HPDE6-E6E7 (cell line): Measurements from ENCODE around the gene ZNF526.
A peak's percentile ranks its signal among the peaks of the same experiment; 100 is the strongest.
"Not testable (repeated sequence)": the region's sequence is repeated elsewhere in the genome, so short reads cannot be mapped to it uniquely, and the experiment has no call there.

Experiments used
- DNase-seq: peaks from one replicate; pipeline ENCODE4 v3.0.0; 2011; ENCODE audit warnings: missing footprints; ENCODE audit errors: extremely low spot score

Gene ZNF526

DNA sequence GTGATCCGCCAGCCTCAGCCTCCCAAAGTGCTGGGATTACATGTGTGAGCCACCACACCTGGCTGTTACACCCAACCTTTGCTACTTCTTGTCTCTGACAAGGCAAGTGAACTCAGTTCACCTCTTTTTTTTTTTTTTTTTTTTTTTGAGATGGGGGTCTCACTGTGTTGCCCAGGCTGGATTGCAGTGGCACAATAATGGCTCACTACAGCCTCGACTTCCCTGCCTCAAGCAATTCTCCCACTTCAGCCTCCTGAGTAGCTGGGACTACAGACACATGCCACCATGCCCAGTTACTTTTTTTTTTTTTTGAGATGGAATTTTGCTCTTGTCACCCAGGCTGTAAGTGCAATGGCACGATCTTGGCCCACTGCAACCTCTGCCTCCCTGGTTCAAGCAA, 37.7 kb downstream of the ZNF526 start:
- DNase-seq: not testable (repeated sequence)

DNA sequence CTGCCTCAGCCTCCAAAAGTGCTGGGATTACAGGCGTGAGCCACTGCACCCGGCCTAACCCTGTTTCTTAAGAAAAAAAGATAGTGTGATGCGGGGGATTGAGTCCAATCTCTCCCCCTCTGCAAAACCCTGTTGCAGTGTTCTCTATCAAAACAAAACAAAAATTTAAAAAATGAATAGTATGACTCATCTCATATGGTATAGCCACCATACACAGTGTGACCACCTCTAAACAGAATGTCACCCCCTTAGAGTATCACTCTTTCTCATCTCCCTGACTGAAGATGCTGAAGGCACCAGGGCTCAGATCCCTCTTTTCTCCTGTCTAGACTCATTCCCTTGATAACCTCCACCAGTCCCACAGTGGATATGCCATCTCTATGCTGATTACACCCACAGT, 41.7 kb downstream of the ZNF526 start:
- no peak for DNase-seq

DNA sequence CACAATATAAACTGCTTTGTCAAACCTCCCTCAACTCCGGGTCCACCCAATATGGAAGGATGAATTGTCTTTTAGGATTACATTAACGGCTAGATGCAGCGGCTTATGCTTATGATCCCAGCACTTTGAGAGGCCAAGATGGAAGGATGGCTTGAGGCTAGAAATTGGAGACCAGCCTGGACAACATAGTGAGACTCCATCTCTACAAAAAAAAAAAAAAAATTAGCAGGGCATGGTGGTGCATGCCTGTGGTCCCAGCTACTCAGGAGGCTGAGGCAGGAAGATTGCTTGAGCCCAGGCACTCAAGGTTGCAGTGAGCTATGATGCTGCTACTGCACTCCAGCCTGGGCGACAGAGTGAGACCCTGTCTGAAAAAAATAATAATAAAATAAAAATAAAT, 46.0 kb downstream of the ZNF526 start:
- DNase-seq: not testable (repeated sequence)

DNA sequence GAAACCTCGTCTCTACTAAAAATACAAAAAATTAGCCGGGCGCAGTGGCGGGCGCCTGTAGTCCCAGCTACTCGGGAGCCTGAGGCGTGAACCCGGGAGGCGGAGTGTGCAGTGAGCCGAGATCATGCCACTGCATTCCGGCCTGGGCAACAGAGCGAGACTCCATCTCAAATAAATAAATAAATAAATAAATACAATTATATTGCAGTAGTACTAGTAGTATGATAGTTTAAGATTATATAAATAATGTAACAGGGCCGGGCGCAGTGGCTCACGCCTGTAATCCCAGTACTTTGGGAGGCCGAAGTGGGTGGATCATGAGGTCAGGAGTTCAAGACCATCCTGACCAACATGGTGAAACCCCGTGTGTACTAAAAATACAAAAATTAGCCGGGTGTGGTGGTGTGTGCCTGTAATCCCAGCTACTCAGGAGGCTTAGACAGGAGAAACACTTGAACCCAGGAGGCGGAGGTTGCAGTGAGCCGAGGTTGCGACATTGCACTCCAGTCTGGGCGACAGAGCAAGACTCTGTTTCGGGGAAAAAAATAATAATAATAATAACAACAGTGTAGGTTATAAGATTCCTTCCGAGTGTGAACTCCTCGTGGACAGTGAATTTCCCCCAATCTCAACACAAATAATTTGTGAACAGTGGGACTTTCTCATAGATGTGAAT, 47.0 kb downstream of the ZNF526 start:
- not testable (repeated sequence) for DNase-seq

DNA sequence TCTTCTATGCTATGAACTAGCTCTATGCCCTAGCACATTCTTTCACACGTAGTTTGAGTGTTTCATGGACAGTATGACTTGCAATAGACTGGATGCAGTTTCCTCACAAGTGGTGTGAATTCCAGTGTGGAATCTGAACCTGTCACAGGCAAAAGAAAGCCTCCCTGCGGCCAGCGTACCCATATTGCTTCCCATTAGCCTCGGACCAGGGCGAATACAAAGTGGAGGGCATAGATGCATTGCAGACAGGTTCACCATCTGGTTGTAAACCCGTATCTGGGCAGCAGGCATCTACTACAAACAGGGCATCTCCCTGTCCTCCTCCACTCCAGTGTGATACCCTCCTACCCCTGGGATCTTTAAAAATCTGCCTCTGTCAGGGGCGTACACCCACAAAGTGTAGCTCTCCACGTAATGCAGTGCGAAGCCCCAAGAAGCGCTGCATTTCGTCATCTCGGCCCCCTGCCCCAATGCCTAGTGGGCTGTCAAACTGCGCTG, 47.6 kb downstream of the ZNF526 start:
- no peak for DNase-seq

DNA sequence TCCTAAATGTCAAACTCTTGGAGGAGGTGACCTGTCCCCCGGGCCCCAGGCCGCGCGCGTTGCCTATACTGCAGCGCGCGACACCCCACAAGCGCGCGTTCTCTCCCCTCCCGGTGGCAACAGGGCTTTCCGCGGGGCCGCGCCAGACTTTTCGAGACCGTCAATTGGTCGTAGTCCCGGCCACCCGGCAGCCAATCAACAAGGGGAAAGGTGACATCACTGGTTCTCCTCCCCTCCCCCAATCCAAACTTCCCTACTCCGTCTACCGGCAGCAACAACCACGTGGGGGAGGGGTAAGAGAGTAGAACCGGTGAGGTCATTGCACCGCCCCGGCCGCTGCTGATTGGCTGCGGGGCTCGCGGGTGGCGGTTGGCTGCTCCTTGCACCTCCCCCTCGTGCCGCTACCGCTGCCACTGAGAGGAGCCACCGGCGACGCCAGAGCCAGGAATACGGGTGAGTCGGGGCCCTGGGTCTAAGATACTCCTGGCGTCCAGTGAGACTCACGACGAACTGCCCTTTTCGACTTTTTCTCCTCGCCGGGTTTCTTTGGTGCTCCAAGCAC, 48.1 kb downstream of the ZNF526 start:
- peak; percentile 93 for DNase-seq

DNA sequence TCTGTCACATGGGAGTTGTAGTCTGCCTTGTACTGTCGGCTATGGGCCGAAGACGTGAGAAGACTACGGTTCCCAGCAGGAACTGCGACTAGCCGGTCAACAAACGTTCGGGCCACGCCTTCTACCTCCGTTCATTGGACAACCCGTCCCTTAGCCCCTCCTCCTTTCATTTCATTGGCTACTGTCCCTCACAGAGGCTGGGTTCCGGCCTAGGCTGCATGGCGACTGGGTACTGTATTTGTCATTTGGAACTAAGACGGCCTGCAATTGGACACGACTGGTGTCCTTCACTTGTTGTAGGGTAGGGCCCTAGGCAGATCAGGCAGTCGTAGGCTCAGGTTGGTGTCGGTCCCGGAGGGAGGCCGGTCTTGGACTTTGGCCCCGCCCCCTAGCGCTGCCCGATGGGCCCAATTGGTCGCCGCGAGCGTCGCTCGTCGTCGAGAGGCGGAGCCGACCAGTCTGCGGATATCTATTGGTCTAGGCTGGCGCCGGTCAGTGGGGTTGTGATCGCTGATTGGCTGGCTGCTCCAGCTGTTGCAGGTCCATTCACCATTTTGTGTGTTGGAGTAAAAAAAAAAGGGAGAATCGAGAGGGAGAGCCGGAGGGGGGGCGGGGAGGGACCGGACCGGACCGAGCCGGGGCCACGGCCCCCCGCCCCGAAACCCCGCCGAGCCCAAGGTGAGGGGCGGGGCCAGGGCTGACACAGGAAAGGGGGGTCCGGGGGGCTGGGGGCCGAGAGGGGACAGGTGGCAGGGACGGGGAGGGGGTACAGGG, 48.8 kb downstream of the ZNF526 start, which contains the start of gene CIC:
Gene CIC, plus strand, starts transcription at position 549 of the 774 bp plus-strand sequence. CDS start 2,532 bp downstream, outside the sequence.
- DNase-seq: peak; percentile 98

DNA sequence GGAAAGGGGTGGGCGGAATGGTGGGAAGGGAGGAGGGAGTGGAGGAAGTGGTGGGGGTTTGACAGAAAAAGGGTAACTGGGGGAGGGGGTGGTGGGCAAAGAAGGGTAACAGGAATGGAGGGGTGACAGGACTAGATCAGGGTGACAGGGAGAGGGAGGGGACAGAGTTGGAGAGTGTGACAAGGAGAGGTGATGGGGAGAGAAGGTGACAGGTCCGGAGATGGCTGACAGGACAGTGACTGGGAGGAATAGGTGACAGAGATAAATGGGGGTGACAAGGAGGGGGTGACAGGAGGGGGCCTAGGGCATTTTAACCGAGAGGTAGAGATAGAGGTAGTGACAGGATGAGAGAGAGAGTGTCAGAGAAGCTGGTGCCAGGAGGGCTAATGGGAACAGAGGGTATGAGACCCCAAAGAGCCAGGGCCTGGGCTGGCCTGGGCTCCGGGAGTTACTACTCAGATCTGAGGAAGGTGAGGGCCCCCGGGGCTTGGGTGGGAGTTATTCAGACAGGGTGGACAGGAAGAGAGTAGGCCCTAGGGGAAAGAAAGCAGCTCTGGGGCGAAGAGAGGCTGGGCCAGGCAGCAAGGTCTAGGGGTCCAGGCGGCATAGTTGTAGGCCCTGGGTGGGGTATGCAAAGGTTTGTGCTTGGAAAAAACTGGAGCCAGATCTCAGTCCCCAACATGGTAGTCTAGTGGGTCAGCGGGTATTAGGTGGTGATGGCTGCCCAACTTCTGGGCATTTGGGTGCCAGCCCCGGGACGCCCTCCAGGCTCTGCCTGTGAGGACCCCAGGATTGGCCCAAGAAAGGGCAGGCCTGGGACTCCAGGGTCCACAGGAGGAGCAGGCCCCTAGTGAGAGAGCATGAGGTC, 49.6 kb downstream of the ZNF526 start:
- no peak for DNase-seq

DNA sequence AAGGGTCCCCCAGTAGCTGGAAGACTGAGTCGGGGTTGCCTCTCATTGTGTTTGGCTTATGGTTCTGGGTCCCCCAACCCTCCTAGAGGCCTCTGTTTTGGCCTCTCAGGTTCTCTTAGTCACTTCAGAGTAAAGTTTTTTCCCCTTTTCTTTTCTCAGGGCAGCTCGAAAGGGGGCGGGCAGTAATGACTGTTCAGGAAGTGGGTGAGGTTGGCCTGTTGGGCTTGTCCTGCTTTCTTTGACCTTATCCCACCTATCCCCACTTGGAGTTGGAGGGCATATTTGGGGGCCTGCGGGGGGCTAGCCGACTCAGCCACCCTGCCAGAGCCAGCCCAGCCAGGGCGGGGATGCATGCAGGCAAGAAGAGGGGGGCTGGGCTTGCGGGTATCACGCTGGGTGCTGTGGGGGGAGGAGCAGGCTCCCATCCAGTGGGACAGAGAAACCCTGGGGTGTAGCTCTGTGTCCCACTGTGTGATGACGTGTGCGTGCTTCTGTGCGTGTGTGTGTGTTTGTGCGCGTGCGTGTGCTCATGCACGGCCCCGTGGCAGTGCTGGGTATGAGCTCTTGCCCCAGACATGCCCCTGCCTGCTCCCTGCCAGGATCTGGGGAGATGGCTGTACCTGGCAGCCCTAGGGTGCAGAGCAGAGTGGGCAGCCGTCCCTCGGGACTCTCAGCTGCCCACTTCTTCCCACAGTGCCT, 50.4 kb downstream of the ZNF526 start:
- peak; percentile 69 for DNase-seq

DNA sequence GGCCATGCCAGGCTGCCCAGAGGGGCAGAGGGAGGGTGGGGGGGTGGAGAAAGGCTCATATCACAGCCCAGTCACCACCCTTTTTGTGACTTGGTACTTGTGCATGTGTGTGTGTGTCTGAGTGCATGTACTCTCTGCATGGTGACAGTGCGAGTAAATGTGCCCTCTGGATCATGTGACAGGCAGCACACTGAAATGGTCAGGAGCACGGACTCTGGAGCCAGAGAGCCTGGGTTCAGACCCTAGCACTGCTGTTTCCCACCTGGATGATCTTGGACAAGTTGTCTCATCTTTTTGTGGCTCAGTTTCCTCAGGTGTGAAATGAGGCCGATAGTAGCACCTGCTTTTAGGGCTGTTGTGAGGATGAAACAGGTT, 50.9 kb downstream of the ZNF526 start:
- DNase-seq: no peak

DNA sequence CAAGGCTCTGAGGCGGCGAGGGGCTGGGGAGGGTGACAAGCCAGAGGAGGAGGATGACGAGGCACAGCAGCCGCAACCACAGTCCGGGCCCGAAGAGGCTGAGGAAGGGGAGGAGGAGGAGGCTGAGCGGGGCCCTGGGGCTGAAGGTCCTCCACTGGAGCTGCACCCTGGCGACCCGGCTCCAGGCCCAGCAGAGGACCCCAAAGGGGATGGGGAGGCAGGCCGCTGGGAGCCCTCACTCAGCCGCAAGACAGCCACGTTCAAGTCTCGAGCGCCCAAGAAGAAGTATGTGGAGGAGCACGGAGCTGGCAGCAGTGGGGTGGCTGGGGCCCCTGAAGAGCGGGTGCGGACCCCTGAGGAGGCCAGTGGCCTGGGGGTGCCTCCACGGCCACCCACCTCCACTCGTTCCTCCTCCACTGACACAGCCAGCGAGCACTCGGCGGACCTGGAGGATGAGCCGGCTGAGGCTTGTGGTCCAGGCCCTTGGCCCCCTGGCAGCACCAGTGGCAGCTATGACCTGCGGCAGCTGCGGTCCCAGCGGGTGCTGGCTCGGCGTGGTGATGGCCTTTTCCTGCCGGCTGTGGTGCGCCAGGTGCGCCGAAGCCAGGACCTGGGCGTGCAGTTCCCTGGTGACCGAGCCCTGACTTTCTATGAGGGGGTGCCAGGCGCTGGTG, 51.9 kb downstream of the ZNF526 start:
- DNase-seq: no peak

DNA sequence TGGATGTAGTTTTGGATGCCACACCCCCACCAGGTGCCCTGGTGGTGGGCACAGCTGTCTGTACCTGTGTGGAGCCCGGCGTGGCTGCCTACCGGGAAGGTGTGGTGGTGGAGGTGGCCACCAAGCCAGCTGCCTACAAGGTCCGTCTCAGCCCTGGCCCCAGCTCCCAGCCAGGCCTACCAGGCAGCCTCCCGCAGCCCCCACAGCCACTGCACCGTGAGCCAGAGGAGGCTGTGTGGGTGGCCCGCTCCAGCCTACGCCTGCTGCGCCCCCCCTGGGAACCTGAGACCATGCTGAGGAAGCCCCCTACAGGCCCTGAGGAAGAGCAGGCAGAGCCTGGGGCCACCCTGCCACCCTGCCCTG, 52.4 kb downstream of the ZNF526 start:
- DNase-seq: no peak

DNA sequence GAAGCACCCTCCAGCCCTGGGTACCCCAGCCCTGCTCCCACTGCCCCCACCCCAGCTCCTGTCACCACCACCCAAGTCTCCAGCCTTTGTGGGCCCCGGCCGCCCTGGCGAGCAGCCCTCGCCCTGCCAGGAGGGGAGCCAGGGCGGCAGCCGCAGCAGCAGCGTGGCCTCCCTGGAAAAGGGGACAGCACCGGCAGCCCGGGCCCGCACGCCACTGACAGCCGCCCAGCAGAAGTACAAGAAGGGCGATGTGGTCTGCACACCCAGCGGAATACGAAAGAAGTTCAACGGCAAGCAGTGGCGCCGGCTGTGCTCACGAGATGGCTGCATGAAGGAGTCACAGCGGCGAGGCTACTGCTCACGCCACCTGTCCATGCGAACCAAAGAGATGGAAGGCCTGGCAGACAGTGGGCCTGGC, 52.9 kb downstream of the ZNF526 start:
- DNase-seq: no peak

DNA sequence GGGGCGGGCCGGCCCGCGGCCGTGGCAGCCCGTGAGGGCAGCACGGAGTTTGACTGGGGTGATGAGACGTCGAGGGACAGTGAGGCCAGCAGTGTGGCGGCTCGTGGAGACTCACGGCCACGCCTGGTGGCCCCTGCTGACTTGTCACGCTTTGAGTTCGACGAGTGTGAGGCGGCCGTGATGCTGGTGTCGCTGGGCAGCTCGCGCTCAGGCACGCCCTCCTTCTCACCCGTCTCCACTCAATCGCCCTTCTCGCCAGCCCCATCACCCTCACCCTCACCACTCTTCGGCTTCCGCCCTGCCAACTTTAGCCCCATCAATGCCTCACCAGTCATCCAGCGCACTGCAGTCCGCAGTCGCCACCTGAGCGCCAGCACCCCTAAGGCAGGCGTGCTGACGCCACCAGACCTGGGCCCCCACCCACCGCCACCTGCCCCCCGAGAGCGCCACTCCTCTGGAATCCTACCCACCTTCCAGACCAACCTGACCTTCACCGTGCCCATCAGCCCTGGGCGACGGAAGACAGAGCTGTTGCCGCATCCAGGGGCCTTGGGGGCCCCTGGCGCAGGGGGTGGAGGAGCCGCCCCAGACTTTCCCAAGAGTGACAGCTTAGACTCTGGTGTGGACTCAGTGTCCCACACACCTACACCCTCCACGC, 53.4 kb downstream of the ZNF526 start:
- DNase-seq: no peak

DNA sequence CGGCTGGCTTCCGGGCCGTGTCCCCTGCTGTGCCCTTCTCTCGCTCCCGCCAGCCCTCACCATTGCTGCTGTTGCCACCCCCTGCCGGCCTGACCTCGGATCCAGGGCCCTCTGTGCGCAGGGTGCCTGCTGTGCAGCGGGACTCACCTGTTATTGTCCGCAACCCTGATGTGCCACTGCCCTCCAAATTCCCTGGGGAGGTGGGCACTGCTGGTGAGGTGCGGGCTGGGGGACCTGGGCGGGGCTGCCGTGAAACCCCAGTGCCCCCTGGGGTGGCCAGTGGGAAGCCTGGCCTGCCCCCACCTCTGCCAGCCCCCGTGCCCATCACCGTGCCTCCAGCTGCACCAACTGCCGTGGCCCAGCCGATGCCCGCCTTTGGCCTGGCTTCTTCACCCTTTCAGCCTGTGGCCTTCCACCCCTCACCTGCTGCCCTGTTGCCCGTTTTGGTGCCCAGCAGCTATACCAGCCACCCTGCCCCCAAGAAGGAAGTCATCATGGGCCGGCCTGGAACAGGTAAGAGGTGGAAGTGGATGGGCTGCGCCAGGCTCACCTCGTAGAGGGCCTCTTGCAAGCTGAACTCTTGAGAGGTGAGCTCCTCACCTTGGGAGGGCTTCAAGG, 54.1 kb downstream of the ZNF526 start:
- no peak for DNase-seq

DNA sequence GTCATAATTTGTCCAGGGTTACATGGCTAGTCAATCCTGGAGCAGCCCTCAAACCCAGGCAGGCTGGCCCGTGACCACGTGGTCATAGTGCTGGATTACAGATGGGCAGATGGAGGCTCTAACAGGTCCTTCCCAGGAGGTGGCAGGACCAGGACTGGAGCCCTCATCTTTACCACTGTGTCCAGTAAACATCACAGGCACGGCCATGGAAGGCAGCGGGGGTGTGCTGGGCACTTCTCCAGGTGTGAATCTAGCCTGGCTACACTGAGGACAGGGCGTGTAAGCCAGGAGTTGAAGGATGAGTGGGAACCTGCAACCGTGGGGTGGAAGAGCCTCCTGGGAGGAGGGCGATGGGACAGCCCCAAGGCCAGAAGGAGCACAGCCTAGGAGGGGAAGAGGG, 55.0 kb downstream of the ZNF526 start:
- no peak for DNase-seq

DNA sequence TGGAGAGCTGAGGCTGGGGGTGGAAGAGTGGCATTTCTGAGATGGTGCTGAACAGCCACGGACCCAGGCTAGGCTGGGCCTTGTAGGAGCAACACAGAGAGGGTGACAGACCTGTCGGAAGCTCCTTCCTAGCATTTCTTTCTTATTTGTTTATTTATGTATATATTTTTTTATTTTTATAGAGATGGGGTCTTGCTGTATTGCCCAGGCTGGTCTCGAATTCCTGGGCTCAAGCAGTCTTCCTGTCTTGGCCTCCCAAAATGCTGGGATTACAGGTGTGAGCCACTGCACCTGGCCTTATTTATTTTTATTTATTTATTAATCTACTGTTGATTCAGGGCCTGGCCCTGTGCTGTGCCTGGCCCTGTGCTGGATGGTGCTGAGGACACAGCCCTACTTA, 55.4 kb downstream of the ZNF526 start:
- no peak for DNase-seq

DNA sequence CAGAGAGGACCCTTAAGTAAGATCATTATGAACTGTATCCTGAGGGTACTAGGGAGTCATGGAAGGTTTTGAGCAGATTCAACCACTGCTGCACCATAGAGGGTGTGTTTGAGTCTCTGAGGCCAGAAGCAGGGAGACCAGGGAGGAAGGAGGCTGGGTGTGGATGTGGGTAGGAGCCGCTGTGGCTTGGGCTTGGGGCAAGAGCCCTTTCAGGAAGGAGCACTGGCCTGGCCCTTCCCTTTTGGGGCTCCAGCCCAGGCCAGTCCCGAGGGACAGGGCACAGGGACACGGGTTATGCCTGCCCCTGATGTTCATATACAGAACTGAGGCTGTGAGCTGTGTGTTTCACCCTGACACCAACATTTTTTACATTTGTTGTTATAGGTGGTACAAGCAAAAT, 56.2 kb downstream of the ZNF526 start:
- DNase-seq: no peak

DNA sequence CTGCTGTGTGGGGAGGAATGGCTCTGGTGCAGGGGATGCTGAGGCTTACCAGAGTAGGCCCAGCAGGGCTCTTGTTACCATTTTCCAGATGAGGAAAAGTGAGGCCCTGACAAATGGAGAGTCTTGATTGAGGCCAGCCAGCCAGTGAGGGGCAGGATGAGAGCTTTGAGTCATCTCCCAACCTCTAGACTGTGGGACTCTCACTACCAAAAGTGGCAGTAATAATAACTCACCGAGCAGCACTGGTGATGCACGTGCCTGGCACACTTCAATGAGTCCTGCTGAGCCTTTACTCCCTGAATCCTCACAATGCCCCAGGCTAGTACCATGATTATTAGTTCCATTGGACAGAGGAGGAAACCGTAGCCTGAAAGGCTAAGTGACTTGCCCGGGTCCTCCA, 56.7 kb downstream of the ZNF526 start:
- DNase-seq: no peak
